CD4-positive, CD25-positive, alpha-beta regulatory T cell (primary cell): ENCODE data around the gene ISYNA1. TPM values are rescaled to one million over a fixed set of nuclear protein-coding genes. Genes with fewer than 3 reads are reported as not detected.

Experiments
- ATAC-seq, 2 donors: fragments of 150-1000 bp; cut with Tn5 transposase; one replicate each; pipeline ENCODE4 v1.10.0; 2021; ENCODE audit warnings: low read depth in 2 of 2, moderate number of reproducible peaks in 2 of 2, moderate library complexity in 1 of 2
- DNase-seq, 3 donors: peaks; one replicate each; pipeline versions ENCODE4 v3.0.0 to v3.0.0-alpha.2; 2012 to 2022; ENCODE audit warnings: mixed read lengths in 1 of 3
- H3K27ac ChIP-seq: one replicate; pipeline ENCODE4 v1.7.0; 2013; ENCODE audit warnings: mild to moderate bottlenecking, low read length; ENCODE audit not compliant: insufficient read depth, poor library complexity, severe bottlenecking
- H3K27me3 ChIP-seq: one replicate; pipeline ENCODE4 v1.7.0; 2013; ENCODE audit warnings: low read length; ENCODE audit not compliant: control insufficient read depth, insufficient read depth
- H3K36me3 ChIP-seq: one replicate; pipeline ENCODE4 v1.7.0; 2013; ENCODE audit warnings: mild to moderate bottlenecking, low read length, moderate library complexity; ENCODE audit not compliant: control insufficient read depth, insufficient read depth
- H3K4me1 ChIP-seq: 2 replicates; pipeline ENCODE4 v1.7.0; 2013; ENCODE audit warnings: mild to moderate bottlenecking, low read length; ENCODE audit not compliant: insufficient read depth, control insufficient read depth, poor library complexity, severe bottlenecking
- H3K4me3 ChIP-seq: one replicate; pipeline ENCODE4 v1.7.0; 2013; ENCODE audit warnings: low read depth, mild to moderate bottlenecking, low read length, moderate library complexity
- H3K9me3 ChIP-seq, 2 experiments: 1 replicate in 1 of 2; 2 replicates in 1 of 2; pipeline ENCODE4 v1.7.0; 2013; ENCODE audit warnings: low read length in 2 of 2, mild to moderate bottlenecking in 1 of 2, moderate library complexity in 1 of 2; ENCODE audit not compliant: control insufficient read depth in 2 of 2
- H3K27ac Mint-ChIP-seq, 3 donors: one replicate each; pipeline ENCODE4 v1.8.0; 2020 to 2022; ENCODE audit warnings: mild to moderate bottlenecking in 3 of 3, mixed read lengths in 3 of 3, moderate library complexity in 2 of 3
- H3K27me3 Mint-ChIP-seq: one replicate; pipeline ENCODE4 v1.8.0; 2022; ENCODE audit warnings: mild to moderate bottlenecking, mixed read lengths
- H3K36me3 Mint-ChIP-seq: one replicate; pipeline ENCODE4 v1.8.0; 2020; ENCODE audit warnings: mixed read lengths
- H3K4me1 Mint-ChIP-seq, 4 donors: one replicate each; pipeline ENCODE4 v1.8.0; 2020 to 2022; ENCODE audit warnings: mixed read lengths in 4 of 4, mild to moderate bottlenecking in 1 of 4
- H3K4me3 Mint-ChIP-seq, 4 donors: one replicate each; pipeline ENCODE4 v1.8.0; 2020 to 2022; ENCODE audit warnings: mild to moderate bottlenecking in 4 of 4, mixed read lengths in 4 of 4, moderate library complexity in 3 of 4
- H3K9me3 Mint-ChIP-seq, 7 donors: one replicate each; pipeline ENCODE4 v1.8.0; 2020 to 2022; ENCODE audit warnings: mixed read lengths in 7 of 7, mild to moderate bottlenecking in 3 of 7, moderate library complexity in 2 of 7
- polyA plus RNA-seq, 4 donors: library from polyadenylated mRNA; unstranded; fragments of 300-500 nt; fragmentation: Illumina TruSeq; gene quantifications; one replicate each; pipeline ENCODE4 v1.2.3, GENCODE V29; 2021
- total RNA-seq: library from RNA; stranded (reverse); gene quantifications from one replicate; pipeline ENCODE4 v1.2.3, GENCODE V29; 2022

The ISYNA1 gene
- total and polyA plus RNA-seq, 5 donors from 2014 or later, result 11.3 to 26.2 (median 23.7) TPM

- Histone ChIP-seq H3K36me3 (no peaks in the 10 kb centered on the region), H3K4me3 (no peak overlapping the region), H3K27me3 (no peaks in the 10 kb centered on the region), H3K4me1 (peaks cover 31% of the 10 kb centered on the region), H3K9me3 (no peaks in the 10 kb centered on the region), H3K27ac (peak overlapping the region; percentile 41)
- Mint-ChIP-seq H3K4me1 (peaks cover 0 to 35% (median 11%) of the 10 kb centered on the region in 4 donors), H3K4me3 (peak overlapping the region; percentile 68 to 87 (median 78)), H3K27ac (peak overlapping the region in 2 of 3 donors; percentile 62 to 90), H3K27me3 (no peaks in the 10 kb centered on the region), H3K36me3 (no peaks in the 10 kb centered on the region), H3K9me3 (no peaks in the 10 kb centered on the region)
- DNase-seq, result no peak
- no peak for ATAC-seq
Measured at GRCh38 chr19:18435842-18436670, 1.9 kb downstream of the ISYNA1 start.

- Mint-ChIP-seq H3K9me3 (no peaks in the 10 kb centered on the region), H3K4me3 (peak overlapping the region in 3 of 4 donors; percentile 68 to 87 (median 73)), H3K4me1 (peaks cover 0 to 31% (median 8%) of the 10 kb centered on the region in 4 donors), H3K27me3 (no peaks in the 10 kb centered on the region), H3K27ac (no peak overlapping the region), H3K36me3 (no peaks in the 10 kb centered on the region)
- no peak for DNase-seq
- Histone ChIP-seq H3K27ac (no peak overlapping the region), H3K4me3 (no peak overlapping the region), H3K36me3 (no peaks in the 10 kb centered on the region), H3K4me1 (peaks cover 35% of the 10 kb centered on the region), H3K9me3 (no peaks in the 10 kb centered on the region), H3K27me3 (no peaks in the 10 kb centered on the region)
- ATAC-seq, result no peak
Measured at GRCh38 chr19:18435178-18435841, 2.6 kb downstream of the ISYNA1 start.

- H3K9me3 Mint-ChIP-seq, result no peaks in the 10 kb centered on the region
- ATAC-seq (no peak), DNase-seq (no peak)
- no peaks in the 10 kb centered on the region for H3K36me3 ChIP-seq
- no peaks in the 10 kb centered on the region for H3K27me3 ChIP-seq
- peak overlapping the region in 2 of 3 donors; percentile 15 to 84 for H3K27ac Mint-ChIP-seq
- H3K4me3 Mint-ChIP-seq, result peak overlapping the region; percentile 63 to 73 (median 68)
- peaks cover 42% of the 10 kb centered on the region for H3K4me1 ChIP-seq
- H3K27me3 Mint-ChIP-seq, result no peaks in the 10 kb centered on the region
- H3K4me3 ChIP-seq, result no peak overlapping the region
- no peaks in the 10 kb centered on the region for H3K9me3 ChIP-seq
- no peak overlapping the region for H3K27ac ChIP-seq
- no peaks in the 10 kb centered on the region for H3K36me3 Mint-ChIP-seq
- peaks cover 0 to 31% (median 3%) of the 10 kb centered on the region in 4 donors for H3K4me1 Mint-ChIP-seq
Measured at GRCh38 chr19:18434411-18435175, 3.3 kb downstream of the ISYNA1 start.

GRCh38 chr19:18433735-18434398, 4.1 kb downstream of the ISYNA1 start:
- Histone ChIP-seq H3K4me1 (peaks cover 49% of the 10 kb centered on the region), H3K4me3 (no peak overlapping the region), H3K27me3 (no peaks in the 10 kb centered on the region), H3K9me3 (no peaks in the 10 kb centered on the region), H3K27ac (no peak overlapping the region), H3K36me3 (no peaks in the 10 kb centered on the region)
- H3K36me3 Mint-ChIP-seq, result no peaks in the 10 kb centered on the region
- ATAC-seq (no peak), DNase-seq (no peak)
- peak overlapping the region; percentile 68 to 88 (median 70) for H3K4me3 Mint-ChIP-seq
- H3K27me3 Mint-ChIP-seq, result no peaks in the 10 kb centered on the region
- no peaks in the 10 kb centered on the region for H3K9me3 Mint-ChIP-seq
- peaks cover 0 to 27% (median 1%) of the 10 kb centered on the region in 4 donors for H3K4me1 Mint-ChIP-seq
- H3K27ac Mint-ChIP-seq, result peak overlapping the region in 2 of 3 donors; percentile 15 to 84

GRCh38 chr19:18433015-18433691, 4.8 kb downstream of the ISYNA1 start:
- DNase-seq, result peak in 1 of 3 donors; percentile 49
- no peak overlapping the region for H3K27ac Mint-ChIP-seq

GRCh38 chr19:18432275-18433014, 5.5 kb downstream of the ISYNA1 start:
- no peaks in the 10 kb centered on the region for H3K36me3 ChIP-seq
- no peaks in the 10 kb centered on the region for H3K27me3 Mint-ChIP-seq
- H3K9me3 Mint-ChIP-seq, result no peaks in the 10 kb centered on the region
- no peaks in the 10 kb centered on the region for H3K27me3 ChIP-seq
- peak overlapping the region; percentile 76 to 89 (median 80) for H3K4me3 Mint-ChIP-seq
- no peak overlapping the region for H3K4me3 ChIP-seq
- H3K36me3 Mint-ChIP-seq, result no peaks in the 10 kb centered on the region
- H3K27ac Mint-ChIP-seq, result no peak overlapping the region
- ATAC-seq (no peak), DNase-seq (no peak)
- no peak overlapping the region for H3K27ac ChIP-seq
- peaks cover 51% of the 10 kb centered on the region for H3K4me1 ChIP-seq
- no peaks in the 10 kb centered on the region for H3K9me3 ChIP-seq
- peaks cover 0 to 31% (median 1%) of the 10 kb centered on the region in 4 donors for H3K4me1 Mint-ChIP-seq

More at GRCh38 chr19:18433015-18433691, 4.8 kb downstream of the ISYNA1 start:
- Mint-ChIP-seq H3K4me3 (peak overlapping the region; percentile 76 to 89 (median 80)), H3K27me3 (no peaks in the 10 kb centered on the region), H3K4me1 (peaks cover 0 to 31% (median 1%) of the 10 kb centered on the region in 4 donors), H3K9me3 (no peaks in the 10 kb centered on the region), H3K36me3 (no peaks in the 10 kb centered on the region)
- H3K27ac ChIP-seq, result no peak overlapping the region
- H3K4me1 ChIP-seq, result peaks cover 55% of the 10 kb centered on the region
- ATAC-seq, result no peak
- H3K36me3 ChIP-seq, result no peaks in the 10 kb centered on the region
- H3K9me3 ChIP-seq, result no peaks in the 10 kb centered on the region
- H3K27me3 ChIP-seq, result no peaks in the 10 kb centered on the region
- H3K4me3 ChIP-seq, result no peak overlapping the region
